GM18861 (cell line): ENCODE measurements around the gene TIGD7.
A peak's percentile ranks its signal among the peaks of the same experiment; 100 is the strongest.
"Not testable (repeated sequence)": the region's sequence is repeated elsewhere in the genome, so short reads cannot be mapped to it uniquely, and the experiment has no call there.

Source experiments
- ATAC-seq: cut with Tn5 transposase; IDR thresholded peaks from one replicate; pipeline ENCODE4 v1.9.1; 2021; ENCODE audit not compliant: unreplicated experiment

The TIGD7 gene

DNA sequence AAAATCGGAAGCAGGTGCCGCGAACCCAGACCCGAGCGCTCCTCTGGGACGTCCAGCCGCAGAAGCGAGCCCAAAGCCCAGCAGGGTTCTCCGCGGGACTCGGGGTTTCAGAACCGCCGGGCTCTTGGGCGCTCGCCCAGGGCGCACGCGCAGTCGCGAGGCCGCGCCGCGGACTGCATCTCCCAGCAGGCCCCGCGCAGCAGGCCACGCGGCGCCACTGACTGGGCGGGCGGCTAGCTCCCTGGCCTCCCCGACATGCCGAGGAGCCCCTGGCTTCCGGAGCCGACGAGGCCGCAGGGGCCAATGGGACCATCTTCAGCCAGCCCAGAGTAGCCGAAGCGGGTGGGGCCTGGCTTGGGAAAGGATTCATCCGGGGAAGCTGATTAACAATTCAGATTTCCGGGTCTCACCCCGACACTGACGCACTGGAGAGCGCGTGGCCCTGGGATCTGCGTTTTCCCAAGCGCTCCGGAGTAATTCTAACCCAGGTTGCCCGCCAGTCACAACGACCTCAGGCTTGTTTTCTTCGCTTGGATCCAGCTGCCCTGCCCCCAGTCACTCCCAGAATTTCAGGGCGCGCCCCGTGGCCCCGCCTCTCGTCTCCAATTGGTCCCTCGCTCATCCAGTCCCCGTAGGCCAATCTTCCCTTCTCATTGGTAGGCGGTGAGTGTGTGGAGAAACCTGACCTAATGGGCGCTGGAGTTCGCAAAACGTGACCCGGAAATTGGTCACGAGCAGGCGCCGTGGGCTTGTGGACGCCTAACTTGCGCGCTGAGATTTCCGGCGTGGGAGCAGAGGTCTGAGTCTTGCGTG, 22.3 kb downstream of the TIGD7 start, which contains the start of gene ZNF263:
ZNF263 (plus strand) TSS at position 762 of the 813 bp plus-strand sequence. CDS start 328 bp downstream, outside the sequence.
- ATAC-seq, result peak; percentile 68

DNA sequence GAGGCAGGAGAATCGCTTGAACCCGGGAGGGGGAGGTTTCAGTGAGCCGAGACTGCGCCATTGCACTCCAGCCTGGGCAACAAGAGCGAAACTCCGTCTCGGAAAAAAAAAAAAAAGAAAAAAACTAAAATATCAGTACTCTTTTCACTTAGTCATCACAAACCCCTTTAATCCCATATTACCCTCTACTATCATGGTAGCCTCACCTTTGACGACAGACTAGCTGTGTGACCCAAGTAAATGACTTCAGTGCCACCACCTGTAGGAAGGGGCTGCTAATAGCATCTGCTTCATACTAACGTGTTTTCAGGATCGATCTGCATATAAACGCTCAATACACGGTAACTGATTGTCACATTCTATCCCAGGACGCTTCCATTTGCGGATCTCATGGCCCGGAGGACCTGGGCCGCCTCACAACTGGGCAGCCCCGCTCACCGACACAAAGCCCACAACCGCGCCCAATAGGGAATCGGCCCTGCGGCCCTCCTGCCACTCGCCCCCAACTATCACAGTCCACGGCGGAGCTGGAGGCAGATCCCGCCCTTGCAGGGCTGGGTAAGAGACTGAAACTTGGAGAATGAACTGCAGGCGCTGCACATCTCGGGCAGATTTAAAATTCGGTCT, 23.0 kb downstream of the TIGD7 start:
- peak; percentile 24 for ATAC-seq

DNA sequence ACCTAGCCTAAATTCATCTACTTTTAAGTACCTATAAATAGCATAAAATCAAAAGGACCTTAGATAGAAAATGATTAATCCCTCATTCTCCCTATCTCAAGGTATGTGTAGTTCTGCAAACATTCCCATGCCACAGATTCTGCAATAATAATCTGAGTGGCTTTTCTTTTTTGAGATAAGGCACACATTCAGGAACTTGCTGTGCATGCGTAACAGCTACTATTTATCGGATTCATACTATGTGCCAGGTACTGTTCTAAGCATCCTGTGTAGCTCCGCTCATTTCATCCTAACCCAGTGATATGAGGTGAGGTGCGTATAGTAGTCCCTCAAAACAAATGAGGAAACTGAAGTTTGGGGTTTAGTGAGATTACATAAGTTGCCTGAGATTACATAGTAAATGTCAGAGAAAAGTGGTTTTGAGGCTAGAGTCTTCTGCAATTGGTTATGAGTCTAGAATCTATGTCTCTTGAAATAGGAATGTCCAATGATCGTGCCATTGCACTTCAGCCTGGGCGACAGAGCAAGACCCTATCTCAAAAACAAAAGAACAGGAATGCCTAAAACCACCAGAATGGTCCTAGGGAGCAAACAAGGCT, 23.9 kb downstream of the TIGD7 start:
- no peak for ATAC-seq

DNA sequence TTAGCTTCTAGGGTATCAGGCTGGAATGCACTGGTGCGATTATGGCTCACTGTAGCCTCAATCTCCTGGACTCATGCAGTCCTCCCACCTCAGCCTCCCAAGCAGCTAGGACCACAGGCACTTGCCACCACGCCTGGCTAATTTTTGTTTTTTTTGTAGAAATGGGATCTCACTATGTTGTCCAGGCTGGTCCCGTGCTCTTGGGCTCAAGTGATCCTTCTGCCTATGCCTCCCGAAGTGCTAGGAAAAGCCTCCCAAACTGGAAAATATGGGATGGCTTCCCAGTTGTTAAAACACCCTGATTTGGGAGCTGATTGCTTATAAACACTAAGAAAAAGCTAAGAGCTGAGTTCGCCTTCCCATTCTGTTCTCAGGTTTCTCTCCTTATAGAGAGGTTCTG, 28.6 kb downstream of the TIGD7 start:
- no peak for ATAC-seq

DNA sequence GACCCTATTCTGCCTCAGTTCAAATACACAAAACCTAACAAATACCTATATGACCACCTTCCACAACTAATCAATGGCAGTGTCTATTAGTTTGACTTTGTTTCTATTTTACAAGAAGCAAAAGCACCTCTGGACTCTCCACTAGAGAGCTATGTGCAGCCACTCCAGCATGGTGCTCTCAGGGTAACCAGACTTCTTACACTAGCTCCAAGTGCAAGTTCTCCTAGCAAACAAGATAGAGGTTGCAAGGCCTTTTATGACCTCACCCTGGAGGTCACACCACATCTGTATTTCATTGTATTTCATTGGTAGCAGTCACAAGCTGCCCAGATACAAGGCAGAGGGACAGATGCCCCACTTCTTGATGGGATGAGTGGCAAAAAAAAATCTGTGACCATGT, 30.3 kb downstream of the TIGD7 start:
- ATAC-seq, result no peak

DNA sequence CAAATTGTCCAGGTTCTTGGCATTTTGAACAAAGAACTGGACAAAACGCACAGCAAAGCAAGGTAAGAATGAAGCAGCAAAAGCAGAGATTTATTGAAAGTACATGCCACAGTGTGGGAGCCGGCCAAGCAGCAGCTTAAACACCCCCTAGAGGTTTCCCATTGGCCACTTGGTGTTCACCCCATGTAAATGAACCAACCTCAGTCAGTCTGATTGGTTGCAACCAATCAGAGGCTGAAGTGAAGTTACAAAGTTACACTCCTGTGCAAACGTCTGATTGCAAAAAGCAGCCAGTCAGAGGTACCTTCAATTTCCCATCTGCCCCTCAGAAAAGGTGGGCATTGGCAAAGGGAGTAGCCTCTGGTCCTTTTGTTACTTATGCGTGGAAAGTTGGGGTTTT, 30.7 kb downstream of the TIGD7 start:
- ATAC-seq, result no peak

DNA sequence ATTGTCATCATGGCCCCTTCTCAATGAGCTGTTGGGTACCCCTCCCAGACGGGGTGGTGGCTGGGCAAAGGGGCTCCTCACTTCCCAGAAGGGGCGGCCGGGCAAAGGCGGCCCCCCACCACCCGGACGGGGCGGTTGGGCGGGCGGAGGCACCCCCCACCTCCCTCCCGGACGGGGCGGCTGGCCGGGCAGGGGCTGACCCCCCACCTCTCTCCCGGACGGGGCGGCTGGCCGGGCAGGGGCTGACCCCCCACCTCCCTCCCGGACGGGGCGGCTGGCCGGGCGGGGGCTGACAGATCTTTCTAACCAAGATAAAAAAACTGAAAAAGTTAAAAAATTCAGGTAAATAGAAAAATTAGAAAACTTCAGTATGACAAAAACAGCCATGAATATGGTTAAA, 33.9 kb downstream of the TIGD7 start:
- ATAC-seq, result not testable (repeated sequence)

DNA sequence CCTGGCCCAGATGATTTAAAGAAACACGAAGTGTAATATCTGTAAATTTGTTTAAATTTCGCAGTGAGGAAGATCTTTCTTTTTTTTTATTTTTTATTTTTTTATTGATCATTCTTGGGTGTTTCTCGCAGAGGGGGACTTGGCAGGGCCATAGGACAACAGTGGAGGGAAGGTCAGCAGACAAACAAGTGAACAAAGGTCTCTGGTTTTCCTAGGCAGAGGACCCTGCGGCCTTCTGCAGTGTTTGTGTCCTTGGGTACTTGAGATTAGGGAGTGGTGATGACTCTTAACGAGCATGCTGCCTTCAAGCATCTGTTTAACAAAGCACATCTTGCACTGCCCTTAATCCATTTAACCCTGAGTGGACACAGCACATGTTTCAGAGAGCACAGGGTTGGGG, 34.5 kb downstream of the TIGD7 start:
- ATAC-seq, result not testable (repeated sequence)

DNA sequence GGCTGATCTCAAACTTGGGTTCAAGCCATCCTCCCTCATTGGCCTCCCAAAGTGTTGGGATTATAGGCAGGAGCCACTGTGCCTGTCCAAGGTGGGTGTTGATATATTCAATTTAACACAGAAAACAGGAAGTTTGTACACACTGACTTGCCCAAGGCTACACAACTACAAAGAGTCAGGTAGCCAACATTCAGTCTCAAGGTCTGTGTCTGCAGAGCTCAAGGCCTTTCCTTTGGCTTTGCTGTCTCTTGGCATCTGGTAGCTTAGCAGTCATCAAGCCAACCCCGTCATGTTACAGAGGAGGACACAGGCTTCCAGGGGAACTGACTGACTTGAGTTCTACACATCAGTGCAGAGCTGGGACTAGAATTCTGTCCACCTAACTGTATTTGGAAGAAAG, 36.9 kb downstream of the TIGD7 start:
- no peak for ATAC-seq

DNA sequence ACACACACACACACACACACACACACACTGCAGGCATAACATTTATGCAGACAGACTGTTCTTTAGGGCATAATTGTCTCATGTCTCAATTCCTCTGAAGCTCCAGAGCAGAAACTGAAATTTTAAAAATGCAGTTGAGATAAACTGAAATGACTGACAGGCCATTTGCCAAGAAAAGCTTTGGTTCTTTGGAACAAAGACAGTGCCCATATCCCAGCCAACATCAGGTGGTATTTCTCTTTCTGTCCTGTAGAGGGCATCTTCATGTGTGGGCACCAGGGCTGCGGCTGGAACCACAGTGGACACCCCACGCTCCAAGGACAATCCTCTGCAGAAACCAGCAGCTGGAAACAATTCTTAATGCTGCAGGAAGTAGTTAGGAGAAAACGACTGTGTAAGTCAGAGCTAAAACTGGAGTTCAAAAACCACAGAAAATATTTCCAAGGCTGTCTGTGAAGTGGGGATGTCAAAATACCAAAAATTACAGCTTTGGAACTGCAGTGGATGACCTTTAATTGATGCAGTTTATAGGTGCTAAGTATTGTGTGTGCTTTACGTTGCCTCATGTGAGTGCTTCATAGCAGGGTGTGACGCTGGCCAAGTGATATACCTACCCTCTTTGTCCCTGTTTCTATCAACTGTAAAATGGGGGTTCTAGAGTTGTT, 38.2 kb downstream of the TIGD7 start:
- ATAC-seq, result no peak

DNA sequence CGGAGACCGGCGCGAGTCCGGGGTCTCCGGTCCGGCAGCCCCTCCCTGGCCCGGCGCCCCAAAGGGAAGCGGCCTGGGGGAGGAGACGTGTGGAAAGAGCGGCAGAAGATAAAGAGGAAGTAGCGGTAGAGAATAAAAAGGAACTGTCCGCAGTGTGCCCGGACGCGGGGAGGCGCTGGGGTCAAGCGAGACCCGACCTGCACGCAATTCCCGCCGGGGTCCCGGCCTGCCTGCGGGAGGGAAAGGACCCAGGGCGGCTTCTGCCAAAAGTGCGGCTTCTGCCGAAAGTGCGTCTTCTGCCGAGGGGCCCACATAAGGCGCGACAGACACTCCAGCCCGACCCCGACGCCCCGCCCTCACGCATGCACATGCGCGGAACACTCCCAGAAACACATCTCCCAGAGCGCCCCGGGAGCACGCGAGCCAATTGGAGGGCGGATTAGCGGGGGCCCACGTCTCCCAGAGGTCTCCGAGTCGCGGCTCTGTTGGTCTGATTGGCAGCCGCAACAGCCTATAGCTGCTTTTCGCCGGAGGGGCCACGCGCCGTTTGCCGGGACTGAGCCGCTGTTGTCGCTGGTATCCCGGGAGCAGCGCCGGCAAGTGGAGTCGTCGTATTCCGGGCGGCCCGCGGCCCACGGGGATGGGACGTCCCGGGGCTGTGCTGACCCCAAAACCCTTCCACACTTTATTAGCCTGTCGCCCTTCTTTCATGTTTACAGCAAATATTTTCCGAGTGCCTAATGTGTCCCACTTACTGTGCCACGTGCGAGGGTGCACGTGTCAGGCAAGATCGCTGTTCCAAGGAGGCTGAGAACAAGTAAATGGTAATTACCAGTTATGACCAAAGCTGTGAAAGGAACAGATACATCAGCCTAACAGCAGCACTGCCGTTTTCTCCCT, 40.8 kb downstream of the TIGD7 start:
- ATAC-seq, result peak; percentile 70

DNA sequence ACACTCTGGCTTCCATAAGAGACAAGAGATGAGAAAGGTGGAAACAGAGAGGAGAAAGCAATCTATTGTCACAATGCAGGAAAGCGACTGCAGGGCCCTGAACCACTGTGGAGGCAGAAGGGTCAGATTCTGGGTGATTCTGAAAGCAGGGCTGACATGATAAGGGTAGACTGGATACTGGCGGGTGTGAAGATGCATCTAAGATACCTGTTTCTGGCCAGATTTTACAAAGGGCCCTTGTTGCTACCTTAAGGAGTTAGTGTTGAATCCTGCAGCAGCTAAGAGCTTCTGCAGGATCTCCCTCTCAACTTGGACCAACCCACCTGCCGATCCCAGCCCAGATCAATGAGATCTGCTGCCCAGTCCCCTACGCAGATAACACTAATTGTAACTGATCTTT, 42.7 kb downstream of the TIGD7 start:
- ATAC-seq, result no peak

DNA sequence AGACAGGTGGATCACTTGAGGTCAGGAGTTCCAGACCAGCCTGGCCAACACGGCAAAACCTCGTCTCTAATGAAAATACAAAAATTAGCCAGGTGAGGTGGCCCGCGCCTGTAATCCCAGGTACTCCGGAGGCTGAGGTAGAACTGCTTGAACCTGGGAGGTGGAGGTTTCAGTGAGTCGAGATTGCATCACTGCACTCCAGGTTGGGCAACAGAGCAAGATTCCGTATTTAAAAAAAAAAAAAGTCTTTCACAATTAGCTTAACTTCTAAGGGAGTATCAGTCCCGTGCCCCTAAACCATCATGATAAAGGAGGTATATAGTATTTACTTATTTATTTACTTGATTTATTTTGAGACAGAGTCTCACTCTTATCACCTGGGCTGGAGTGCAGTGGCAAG, 45.4 kb downstream of the TIGD7 start:
- ATAC-seq, result no peak

DNA sequence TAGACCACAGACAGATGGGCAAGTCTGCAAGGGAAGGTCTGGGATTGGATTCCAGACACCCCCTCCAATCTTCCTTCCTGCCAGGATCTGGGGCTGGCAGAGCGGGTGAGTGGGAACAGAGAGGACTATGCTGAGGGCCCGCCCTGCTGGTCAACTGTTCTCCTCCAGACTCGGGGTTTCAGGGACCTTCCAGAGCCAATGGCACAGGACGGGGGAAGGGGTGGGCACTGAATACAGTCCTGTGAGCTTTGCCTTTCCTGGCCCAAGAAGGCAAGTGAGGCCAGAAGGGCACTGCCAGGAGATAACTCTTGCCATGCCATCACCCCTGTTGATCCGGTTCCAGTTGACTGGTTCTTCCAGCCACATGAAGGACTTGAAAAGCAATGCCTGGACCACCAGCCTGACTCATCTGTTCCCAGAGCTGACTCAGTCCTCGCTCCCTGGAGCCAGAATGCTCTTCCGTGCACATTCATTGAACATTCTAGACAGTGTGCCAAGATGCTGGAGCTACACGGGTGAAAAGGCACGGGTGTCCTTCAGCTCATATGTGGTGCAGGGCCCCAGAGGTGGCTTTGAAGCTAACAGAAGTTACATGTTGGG, 48.3 kb downstream of the TIGD7 start:
- no peak for ATAC-seq

DNA sequence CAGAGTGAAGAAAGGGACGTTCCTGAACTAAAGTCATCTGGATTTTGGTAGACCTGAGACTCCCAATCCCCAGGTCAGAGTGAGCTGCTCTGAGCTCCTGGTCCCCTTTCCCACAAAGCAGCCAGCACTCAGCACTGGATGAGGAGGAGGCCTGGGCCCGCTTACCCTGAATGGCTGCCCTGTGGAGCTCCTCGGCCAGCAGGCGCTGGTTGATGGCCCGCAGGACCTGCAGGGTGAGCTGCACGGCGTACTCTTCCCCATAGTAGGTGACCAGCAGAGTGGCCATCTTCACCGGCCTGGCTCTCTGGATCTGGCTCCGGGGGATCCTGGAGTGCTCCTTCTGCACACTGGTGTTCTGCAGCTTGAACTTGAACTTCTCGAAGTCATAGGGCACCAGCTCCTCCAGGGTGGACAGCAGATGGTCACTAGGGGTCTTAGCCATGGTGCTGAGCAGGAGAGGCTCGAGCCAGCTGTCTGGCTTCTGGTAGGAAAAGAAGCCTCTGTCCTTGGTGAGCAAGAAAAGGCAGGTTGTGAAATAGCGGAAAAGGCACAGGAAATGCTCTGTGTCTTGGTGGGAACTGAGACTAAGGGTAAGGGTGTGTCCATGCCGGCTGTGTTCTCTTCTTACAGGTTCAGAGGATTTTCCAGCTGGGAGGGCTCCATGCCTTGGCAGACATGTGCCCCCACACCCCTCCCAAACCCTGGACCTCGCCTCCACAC, 48.9 kb downstream of the TIGD7 start, which contains the start of gene MEFV:
MEFV (minus strand) TSS at position 488 of the 720 bp plus-strand sequence; CDS start at position 442, 46 bp downstream.
- no peak for ATAC-seq

DNA sequence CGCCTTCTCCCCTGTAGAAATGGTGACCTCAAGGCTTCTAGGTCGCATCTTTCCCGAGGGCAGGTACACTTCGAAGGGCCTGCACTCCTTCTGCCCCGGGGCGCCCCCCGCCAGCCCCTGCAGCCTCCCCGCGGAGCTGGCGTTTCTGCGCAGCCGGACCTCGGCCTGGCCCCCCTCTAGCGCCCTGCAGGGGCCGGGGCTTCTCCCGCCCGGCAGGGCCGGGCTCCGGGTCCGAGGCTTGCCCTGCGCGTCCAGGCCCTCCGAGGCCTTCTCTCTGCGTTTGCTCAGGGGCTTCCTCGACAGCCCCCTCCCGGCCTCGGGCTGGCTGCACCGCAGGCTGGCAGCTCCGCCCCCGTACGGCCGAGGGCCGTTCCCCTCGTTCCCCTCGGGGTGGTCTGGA, 50.9 kb downstream of the TIGD7 start:
- no peak for ATAC-seq

DNA sequence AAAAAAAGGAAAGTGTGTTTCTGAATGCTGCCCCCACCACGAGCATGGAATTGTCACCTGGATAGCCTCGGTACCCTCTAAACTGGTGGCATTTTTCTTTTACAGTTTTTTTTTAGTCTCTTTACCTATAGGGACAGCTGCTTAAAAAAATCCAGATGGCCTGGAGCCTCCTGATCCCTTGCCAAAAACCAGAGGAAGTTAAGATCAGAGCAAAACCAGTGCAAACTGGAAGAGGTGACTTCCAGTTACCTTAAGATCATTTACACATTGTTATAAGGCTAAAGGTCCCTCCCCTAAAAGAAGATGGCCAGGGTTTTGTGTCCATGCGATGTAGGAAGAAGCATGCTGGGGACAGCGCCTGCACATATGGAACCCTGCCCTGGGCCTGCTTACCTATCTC, 52.3 kb downstream of the TIGD7 start:
- no peak for ATAC-seq

DNA sequence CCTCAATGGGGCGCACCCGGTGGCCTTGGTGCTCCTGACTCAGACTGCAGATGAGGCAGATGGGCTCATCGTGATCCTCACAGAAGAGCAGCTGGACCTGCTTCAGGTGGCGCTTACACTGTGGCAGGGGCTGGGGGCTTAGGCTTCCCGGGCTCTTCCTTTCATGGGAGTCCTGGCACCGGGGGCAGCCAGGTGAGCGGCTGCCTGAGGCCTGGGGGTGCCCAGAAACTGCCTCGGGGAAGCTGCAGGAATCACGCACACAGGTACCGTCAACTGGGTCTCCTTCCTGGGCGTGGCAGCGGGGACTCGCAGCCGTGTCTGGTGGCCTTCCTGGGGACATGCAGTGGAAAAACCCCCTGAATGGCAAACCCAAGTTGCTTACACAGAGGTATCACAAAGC, 55.8 kb downstream of the TIGD7 start:
- ATAC-seq, result no peak

DNA sequence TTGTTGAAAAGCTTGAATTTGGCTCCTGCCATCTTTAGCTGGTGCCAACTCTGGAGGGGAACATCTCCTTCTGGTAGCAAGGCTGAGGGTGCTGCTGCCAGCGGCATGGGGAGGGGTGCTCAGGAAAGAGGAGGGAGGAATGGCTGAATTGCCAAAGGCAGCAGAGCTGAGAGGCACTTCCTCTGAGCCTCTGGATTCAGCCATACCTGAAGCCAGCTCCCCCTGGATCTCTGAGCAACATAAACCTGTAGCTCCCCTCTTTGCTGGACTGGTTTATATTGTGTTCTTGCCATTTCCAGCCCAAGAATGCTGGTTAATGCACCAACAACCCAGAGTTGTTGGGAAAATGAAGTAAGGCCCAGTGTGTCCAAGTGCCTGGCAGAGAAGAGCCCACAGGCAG, 56.2 kb downstream of the TIGD7 start:
- no peak for ATAC-seq
